ENCODE results near the gene SLMAP.

DNA sequence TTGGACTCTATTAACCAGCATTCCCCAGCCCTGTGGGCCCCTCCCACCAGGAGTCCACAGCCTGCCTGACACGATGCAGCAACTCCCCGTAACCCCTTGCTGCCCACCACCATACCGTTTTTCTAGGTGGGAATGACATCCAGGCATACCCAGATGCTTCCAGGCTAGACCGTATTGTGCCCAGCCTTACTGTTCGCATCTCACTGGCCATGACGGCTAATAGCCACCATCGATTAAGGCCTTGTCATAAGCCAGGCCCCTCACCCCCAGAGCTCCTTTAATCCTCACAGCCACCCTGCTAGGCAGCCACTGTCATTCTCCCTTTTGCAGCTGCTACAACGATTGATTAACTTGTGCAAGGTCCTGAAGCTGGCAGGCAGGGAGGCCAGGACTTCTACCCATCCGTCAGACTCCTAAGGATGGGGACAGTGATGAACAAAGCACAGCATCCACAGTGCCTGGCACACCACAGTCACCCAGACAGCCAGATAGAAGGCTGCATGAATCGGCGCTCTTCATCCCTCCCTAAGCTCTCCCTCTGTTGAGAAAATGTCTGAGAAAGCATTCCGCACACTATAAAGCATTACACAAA, 192.1 kb downstream of the SLMAP start:
- TF ChIP-seq EP300 (IDR thresholded peaks at IDR 0.05) (no peak), POLR2A (IDR thresholded peaks at IDR 0.05) (no peak)
- TF ChIP-seq, protein P1, sequence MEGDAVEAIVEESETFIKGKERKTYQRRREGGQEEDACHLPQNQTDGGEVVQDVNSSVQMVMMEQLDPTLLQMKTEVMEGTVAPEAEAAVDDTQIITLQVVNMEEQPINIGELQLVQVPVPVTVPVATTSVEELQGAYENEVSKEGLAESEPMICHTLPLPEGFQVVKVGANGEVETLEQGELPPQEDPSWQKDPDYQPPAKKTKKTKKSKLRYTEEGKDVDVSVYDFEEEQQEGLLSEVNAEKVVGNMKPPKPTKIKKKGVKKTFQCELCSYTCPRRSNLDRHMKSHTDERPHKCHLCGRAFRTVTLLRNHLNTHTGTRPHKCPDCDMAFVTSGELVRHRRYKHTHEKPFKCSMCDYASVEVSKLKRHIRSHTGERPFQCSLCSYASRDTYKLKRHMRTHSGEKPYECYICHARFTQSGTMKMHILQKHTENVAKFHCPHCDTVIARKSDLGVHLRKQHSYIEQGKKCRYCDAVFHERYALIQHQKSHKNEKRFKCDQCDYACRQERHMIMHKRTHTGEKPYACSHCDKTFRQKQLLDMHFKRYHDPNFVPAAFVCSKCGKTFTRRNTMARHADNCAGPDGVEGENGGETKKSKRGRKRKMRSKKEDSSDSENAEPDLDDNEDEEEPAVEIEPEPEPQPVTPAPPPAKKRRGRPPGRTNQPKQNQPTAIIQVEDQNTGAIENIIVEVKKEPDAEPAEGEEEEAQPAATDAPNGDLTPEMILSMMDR (IDR thresholded peaks at IDR 0.05) = no peak

All from suprapubic skin (tissue), 3 donors.